ENCODE results near the gene MLST8.

DNA sequence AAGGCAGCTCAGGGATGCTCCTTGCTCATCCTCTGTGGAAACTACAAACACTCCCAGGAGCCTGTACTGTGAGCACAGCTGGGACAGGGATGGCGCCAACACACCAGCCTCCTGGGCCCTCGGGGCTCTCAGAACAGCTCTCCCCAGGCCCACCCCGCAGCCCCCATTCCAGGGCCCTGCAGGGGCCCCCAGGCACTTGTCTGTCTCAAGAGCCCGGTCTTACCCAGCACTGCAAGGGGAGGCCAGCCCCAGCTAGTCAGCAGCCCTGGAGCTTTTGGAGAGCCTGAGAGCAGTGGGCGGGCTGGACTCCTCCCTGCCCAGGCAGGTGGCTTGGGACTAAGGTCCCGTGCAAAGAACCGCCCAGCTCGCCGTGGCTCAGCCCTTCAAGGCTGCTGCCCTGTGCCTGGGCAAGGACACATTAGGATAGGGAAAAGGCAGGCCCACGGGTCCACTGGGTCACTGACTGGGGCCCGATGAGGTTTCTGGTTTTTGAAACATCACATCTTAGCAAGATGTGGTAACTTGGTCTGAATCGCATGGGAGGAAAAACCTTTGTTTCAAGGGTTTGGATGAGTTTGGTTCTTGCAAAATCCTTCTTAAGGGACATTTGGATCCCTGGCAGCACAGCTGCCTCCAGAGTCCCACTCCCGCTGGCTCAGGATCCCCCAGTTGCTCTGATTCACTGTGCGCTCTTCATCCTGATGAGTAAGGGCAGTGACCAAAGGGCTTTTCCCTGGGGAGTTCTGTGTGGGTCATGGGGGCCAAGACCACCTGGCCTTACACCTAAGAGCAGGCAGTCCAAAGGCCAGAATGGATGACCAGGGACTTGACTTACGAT is 33.8 kb downstream of the MLST8 start:
- TF ChIP-seq, protein P1, sequence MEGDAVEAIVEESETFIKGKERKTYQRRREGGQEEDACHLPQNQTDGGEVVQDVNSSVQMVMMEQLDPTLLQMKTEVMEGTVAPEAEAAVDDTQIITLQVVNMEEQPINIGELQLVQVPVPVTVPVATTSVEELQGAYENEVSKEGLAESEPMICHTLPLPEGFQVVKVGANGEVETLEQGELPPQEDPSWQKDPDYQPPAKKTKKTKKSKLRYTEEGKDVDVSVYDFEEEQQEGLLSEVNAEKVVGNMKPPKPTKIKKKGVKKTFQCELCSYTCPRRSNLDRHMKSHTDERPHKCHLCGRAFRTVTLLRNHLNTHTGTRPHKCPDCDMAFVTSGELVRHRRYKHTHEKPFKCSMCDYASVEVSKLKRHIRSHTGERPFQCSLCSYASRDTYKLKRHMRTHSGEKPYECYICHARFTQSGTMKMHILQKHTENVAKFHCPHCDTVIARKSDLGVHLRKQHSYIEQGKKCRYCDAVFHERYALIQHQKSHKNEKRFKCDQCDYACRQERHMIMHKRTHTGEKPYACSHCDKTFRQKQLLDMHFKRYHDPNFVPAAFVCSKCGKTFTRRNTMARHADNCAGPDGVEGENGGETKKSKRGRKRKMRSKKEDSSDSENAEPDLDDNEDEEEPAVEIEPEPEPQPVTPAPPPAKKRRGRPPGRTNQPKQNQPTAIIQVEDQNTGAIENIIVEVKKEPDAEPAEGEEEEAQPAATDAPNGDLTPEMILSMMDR (IDR thresholded peaks at IDR 0.05), result no peak
- TF ChIP-seq POLR2A (IDR thresholded peaks at IDR 0.05) (no peak), EP300 (IDR thresholded peaks at IDR 0.05) (no peak)
